GM19025 (cell line): ENCODE results near the gene SYCP2.
A peak's percentile ranks its signal among the peaks of the same experiment; 100 is the strongest.

Experiments
- ATAC-seq: cut with Tn5 transposase; IDR thresholded peaks from one replicate; pipeline ENCODE4 v1.9.1; 2021; ENCODE audit warnings: mild to moderate bottlenecking, low read depth, moderate library complexity; ENCODE audit not compliant: unreplicated experiment

SYCP2 gene

DNA sequence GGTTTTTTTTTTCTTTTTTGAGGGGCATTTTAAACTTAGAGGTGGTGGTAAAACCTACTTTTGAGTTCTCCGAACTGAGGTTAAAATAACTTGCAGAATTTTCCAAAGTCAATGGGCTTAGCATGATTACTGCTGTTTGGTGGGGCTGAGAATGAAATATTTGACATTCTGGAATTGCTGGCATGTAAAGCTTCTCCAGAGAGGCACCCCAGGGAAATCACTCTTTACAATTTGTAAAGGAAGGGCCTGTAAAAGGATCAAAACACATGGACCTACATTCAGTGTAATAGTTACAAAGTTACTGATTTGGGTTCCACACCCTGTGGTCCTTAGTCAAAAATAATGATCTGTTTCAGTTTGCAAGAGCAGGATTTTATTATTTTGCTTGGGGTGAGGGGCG lies 12.3 kb upstream of the SYCP2 start:
- ATAC-seq = no peak

DNA sequence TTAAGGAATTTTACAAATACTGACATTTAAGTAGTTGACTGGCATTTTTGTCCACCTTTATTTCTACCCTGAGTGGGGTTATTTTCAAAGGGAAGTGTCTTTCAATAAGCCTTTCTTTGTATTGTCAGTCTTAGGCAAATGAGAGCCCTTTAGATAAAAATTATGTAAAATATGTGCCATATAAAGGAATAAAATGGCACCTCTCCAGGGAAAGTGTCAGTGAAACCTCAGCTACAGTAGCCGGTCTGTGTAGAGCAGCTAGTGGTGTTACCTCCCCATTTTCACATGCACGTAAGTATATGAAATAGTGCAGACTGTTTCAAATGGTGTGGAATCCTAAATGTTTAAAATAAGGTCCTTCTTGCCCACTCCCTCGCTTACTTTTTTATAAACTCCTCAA lies 11.7 kb upstream of the SYCP2 start:
- ATAC-seq = no peak

DNA sequence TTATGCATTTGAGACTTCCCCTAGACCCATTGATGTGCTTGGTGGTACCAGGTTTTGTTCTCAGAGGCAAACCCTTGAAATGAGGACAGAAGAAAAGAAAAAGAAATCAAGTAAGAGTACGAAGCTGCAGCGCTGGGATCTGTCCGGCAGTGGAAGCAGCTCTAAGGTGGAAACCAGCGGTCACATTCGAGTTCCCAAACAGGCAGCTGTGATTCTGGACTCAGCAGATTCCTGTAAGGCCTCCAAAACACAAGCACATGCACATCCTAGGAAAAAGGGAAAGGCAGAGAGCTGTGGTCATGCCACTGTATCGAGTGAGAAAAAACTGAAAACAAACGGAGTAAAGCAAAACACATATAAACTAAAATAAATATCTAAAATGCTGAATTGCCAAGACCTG lies 11.3 kb upstream of the SYCP2 start:
- ATAC-seq = no peak

DNA sequence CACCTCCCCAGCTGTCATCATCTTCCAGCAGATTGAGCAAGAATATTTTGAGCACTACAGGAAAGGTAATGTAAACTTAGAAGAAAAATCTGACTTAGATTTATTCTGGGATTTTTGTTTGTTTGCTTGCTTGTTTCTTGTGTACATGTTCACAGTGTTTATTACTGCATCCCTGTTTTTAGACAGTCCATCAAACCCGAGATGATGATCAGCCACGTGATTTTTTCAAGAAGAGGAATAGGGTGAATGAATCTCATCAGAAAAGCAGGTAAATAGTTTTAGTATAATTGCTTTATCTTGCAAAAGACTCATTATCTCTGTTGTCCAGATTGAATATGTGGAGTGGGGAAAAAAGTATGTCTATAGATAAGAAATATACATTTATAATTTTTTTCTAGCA lies 8.8 kb upstream of the SYCP2 start:
- no peak for ATAC-seq

DNA sequence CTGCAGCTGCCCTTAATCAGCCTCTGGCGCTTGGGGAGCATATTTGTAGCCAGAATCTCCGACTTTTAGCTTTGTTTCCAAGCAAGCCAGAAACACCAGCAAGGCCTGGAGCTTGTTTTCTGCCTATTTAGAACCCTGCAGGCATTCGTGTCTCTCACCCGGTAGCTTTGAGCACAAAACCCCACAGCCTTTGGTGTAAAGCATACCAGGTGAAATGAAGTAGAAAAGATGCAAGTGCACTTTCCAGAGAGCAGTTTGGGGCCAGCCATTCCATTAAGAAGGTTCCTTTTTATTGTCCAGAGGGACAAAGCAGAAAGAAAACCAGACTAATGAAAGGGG lies 7.5 kb upstream of the SYCP2 start:
- ATAC-seq = peak; percentile 2

DNA sequence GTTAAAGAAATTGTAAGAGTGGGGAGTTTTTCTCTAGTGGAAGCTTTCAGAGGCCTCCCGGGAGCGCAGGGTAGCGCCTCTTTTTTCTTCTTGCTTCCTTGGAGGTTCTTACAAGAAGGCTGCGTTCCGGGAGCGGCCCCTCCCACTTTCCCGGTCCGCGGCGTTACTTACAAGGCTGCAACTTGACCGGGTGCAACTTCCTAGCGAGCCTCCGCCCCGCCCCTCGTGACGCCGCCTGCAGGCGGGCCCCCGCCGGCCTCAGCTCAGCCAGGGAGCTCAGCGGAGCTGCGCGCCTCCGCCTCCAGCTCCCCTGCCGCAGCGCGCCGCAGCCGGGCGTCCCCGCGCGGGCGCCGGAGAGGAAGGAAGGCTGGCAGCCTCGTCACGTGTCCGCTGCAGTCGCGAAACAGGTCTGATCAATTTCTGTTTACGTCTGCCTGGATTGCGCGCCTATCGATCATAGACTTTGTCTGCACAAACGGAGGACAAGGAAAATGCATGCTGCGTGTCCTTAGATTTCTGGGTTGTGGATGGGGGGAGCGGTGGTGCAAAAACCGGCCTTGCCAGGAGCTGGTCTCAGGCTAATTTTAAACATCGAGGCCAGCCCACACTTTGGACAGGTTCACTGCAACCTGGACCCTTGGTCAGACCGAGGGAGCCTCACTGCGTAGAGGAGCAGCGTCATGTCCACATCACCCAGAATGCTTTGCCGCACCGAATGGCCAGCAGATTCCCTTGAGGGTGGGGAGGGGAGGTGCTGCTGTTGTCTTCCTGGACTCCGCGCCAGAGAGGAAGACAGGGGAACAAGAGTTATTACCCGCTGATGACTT lies 6.9 kb upstream of the SYCP2 start, which contains the start of the genes FAM217B and PPP1R3D:
FAM217B (plus strand) TSS at position 261 of the 827 bp plus-strand sequence. CDS start 3,555 bp downstream, outside the sequence.
PPP1R3D (minus strand) TSS at position 177 of the 827 bp plus-strand sequence. CDS start 374 bp downstream, outside the sequence.
- peak; percentile 93 for ATAC-seq

DNA sequence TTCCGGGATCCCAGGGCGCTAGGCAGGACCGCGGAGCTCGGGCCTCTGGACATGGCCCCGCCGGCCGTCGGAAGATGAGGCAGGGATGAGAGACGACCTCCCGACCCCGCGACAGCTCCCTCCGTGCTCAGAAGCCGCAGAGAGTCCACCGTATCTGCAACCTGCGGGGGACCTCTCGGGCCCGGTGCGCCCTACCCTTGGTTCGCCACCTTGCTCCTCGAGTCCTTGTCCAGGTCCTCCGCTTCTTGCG lies 6.4 kb upstream of the SYCP2 start:
- ATAC-seq = peak; percentile 25

DNA sequence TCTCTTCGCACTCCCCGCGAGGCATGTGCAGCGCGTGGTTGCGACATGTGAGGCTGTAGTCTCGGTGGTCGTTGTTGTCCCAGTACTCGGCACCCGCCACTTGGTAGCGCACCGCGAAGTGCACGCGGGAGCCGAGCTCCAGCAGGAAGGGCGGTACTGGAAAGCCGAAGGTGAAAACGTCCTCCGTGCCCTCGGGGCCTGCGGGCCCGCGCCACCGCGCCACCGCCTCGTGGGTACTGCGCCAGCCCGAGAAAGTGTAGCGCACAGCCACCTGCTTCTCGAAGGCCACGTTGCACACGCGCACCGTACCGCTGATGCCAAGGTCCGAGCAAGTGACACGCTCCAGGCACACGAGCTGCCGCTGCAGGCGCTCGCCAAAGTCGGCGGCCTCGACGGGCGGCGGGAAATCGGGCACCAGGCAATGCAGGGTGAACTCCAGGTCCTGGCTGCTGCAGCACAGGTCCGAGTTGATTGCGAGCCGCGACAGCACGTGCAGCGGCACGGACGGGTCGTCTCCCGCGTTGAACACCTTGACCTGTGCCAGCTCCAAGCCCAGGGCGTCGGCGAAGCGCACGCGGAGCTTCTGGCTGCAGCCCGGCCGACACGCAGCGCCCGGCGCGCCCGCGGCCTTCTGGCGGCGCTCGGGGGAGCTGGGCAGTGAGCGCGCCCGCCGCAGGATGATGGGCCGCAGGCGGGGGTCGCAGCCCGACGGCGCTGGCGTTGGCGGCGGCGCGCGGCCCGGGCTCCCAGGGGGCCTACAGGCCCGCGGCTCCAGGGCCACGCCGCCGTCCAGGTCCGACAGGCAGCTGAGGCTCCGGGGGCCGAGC lies 5.8 kb upstream of the SYCP2 start:
- peak; percentile 17 for ATAC-seq

DNA sequence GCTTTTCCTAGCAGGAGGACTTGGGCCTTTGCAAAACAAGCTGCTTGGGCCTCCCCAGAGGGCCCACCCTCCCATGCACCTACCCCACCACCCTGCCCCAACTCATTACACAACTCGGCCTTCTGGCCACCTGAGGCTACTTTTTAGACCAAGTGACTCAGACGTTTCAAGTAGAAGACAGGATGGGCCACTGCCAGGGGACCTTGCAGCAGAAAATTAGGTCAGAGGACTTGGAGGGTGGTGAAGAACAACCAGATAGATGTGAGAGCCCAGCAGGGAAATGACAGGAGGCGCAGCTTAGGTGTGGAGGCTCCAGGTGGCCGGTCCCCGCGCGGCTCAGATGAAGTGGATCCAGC lies 5.2 kb upstream of the SYCP2 start:
- no peak for ATAC-seq

DNA sequence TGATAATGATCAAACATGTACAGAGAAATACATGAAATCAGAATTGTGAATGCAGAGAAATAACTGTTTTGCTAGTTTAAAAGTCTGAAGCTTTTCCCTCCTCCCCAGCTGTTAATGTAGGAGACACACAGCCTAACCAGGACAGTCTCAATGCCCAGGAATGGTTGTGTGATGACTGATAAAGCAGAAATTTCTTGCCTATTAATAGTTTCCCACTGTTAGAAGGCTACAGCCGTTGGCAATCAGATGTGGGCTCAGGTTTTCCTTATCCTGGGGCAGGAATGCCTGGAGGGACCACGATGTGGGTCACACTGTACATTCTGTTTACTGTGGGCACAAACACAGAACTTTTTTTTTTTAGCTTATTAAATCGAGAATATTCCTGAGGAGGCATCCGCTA lies 4.8 kb upstream of the SYCP2 start:
- no peak for ATAC-seq

DNA sequence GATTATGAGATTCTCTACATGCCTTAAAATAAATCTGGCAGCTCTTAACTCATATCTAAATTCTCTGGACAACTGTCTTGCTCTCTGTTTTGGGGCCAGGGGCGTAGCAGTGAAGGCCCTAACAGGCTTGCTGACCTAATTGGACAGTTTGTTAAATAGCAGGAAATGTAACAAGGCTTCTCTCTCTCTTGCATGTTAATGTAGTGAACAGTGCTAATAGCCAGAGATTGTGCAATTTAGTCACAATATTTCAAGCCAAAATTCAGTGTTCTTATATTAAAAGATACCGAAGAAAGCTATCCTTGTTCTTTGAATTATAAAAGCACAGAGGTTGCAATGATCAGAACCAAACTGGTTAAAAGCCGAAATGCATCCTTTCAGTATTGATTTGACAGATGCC lies 3.7 kb upstream of the SYCP2 start:
- ATAC-seq = no peak

DNA sequence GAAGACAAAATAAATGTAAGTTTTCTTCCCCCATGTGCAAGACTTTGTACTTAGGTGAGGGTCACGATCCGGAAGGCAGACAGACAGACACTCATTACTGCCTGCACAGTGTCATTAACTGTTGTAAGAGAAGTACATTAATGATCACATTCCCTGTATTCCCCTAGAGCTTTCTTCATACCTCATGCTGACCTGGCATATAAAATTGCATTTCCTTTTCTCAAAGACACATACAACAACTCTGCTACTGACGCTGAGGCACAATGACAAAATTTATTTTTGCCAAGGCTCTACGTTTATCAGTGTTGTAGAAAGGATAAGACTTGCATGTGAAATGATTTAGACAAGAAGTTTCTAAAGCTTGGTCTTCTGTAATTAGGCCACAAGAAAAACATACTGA lies 3.0 kb upstream of the SYCP2 start:
- ATAC-seq = no peak

DNA sequence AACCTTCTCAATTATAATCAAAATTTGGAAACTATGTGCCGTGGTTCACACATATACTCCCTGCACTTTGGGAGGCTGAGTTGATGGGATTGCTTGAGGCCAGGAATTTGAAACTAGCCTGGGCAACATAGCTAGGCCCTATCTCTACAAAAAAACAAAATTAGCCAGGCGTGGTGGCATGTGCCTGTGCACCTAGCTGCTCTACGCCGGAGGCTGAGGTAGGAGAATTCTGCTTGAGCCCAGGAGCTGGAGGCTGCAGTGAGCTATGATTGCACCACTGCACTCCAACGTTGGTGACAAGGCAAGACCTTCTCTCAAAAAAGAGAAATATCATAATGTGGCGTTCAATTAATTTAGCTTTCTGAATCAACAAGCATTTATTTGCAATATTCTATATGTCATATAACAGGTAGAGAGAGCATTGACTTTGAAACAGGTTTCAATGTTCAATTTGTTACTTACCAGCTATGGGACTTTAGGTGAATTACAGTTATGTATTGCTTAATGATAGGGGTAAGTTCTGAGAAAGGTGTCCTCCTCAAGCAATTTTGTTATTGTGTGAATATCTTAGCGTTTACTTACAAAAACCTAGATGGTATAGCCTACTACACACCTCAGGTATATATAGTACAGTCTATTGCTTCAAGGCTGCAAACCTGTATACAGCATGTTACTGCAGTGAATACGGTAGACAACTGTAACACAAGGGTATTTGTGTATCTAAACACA lies 2.2 kb upstream of the SYCP2 start:
- no peak for ATAC-seq

DNA sequence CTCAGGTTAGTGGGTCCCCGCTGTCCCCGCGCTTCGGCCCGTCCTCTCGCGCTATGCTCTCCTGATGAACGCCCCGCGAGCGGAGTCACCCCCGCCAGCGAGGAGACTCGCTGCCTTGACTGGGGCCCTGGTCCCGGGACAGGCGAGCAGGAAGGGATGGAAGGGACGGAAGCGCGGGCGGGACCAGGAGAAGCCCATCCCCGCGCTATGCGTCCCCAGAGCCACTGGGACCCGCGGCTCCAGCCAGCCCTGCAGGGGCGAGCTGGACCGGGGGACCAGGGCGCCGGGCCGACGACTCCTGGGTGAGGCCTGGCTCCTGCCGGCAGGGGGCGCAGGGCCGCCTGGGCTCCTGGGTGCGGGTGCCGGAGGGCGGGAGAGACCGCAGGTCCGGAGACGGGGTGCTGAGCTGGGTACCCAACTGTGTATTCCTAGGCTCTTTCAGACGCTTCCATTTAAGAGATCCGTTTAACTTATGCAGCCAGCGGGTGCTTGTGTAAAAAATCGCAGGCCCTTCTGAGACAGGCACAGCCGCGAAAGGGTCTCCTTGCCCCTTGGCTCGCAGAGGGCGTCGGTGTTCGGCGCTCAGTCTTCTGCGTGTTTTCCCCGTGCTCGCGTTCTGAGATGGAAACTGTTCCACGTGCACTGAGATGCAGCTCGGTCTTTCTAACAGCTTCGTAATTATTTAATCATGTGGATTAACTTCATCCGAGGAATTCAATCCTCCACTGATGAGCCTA lies 580 bp upstream of the SYCP2 start:
- peak; percentile 78 for ATAC-seq

DNA sequence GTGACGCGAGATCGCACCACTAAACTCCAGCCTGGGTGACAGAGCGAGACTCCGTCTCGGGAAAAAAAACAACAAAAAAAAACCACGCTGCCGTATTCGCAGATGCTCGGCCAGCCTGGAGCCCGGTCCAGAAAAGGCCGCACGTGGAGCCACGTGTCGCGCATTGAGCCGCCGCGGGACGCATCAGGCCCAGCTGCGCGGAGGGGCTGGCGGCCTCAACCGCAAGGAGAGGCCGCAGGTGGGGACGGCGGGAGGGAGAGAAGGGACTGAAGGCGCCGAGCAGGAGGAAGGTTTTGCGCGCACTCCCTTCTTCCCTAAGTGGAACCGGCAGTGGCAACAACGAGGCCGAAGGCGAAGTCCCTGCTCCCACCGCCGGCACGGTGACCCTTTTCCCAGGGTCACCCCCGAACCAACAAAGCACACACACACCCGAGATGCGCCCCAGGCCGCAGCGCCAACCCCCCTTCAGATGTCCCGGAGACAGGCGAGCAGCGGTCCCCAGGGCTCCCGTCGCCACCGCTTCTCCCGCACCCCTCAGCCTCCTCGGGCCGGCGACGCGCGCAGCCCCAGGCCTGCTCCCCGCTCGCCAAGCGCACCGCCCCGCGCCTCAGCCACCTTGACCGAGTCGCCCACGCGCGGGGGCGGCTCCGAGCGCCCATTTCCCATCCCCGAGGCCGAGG lies 681 bp downstream of the SYCP2 start:
- ATAC-seq = no peak

DNA sequence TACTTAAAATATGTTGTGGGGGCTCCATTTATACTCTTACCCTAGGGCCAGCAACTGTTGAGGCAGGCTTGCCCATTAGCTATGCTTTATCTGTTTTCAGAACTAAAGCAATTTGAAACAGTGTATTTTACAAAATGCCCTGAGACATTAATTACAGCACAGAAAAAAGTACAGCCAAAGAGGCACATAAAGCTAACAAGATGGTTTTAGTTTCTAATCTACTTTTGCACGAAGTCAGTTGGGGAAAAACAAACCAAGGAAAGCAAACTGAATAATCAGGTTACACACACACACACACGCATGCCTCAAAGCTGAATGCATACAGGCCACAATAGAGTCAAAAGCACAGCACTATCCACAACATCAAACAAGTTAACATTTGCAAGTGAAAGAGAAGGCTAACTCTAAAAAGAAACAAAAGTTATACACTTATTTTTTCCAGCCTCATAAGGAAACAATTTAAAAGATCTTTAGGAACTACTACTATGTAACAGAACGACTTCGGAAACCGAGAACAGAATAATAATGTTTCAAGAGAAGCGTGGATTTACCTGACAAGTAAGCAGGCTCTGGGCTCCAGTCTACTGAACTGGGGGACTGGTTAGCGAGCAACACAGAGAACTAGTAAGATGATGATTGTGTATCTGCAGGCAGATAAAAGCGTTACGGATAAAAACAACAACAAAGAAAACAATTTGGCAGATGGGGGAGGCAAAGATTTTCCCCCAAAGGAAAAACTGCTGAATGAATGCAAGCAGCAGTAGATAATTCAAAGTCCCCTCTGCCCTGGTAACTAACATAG lies 1.7 kb downstream of the SYCP2 start:
- ATAC-seq = no peak

DNA sequence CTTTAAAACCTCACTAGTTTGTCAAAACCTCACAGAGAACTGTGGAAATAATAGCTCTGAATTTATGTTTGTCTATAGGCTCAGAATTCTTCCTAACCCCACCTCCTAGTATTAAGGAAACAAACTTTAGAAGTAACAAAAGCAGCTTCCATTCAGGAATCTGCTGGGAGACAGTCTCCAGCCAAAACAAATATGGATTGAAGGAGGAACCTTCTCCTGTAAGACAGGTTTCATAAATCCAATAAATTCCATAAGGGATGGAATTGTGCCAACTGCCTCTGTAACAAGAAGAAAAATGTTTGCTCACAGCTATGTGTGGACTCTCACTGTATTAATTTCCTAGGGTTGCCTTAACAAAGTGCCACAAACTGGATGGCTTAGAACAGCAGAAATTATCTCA lies 7.5 kb downstream of the SYCP2 start:
- no peak for ATAC-seq

DNA sequence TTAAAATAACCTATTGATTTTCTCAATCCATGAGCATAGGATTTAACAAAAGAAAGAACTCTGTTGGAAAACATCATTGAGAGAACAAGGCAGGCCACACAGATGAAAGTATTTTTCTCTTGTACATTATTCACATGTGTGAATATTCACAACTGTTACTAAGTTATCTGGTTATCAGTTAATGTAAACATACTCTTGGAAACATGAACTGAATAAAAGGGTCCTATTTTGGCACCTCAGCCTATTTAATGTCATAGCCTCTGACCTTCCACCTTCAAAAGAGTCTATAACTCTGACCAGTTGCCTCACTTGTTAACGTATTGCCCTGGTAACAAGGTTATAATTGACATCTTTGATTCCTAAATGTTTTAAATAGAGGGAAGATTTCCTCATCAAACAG lies 8.1 kb downstream of the SYCP2 start:
- ATAC-seq = no peak

DNA sequence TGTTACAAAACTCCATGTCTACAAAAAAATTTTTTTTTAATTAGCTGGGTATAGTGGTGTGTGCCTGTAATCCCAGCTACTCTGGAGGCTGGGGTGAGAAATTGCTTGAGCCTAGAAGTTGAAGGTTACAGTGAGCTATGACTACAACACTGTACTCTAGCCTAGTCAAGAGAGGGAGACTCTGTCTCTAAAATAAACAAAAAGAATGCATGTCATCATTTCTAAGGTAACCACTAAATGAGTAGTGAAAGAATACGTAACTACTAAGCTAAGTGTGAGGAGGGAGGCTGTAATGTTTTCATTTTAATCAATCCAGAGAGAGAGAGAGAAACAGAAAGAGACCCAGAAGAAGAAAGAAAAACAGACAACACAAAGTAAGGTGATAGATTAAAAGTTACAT lies 9.9 kb downstream of the SYCP2 start:
- ATAC-seq = no peak
